Breast epithelium (tissue), 3 donors: ENCODE measurements around the gene SMARCA2.

Source experiments
- CTCF ChIP-seq, 3 donors: fragments of 450-650 bp; IDR thresholded peaks; one replicate each; pipeline ENCODE4 v1.5.1; 2016 to 2017; ENCODE audit warnings: antibody characterized with exemption in 3 of 3, mild to moderate bottlenecking in 3 of 3, moderate library complexity in 3 of 3
- POLR2A ChIP-seq: fragments of 450-650 bp; IDR thresholded peaks from one replicate; pipeline ENCODE4 v1.6.1; 2016; ENCODE audit warnings: antibody characterized with exemption, mild to moderate bottlenecking, moderate library complexity
- POLR2AphosphoS5 ChIP-seq, 3 donors: sonication (generic); formaldehyde crosslinking; IDR thresholded peaks; one replicate each; pipeline ENCODE4 v1.6.1; 2017; ENCODE audit warnings: antibody characterized with exemption in 3 of 3

- TF ChIP-seq CTCF (IDR thresholded peaks at IDR 0.05) (no peak), POLR2A (no peak), POLR2AphosphoS5 (IDR thresholded peaks at IDR 0.05) (no peak)
Measured at GRCh38 chr9:2231101-2231500, 216.0 kb downstream of the SMARCA2 start.
